Measurements from ENCODE around the gene LAMB1. TPM values are rescaled to one million over a fixed set of nuclear protein-coding genes. Genes with fewer than 3 reads are reported as not detected.
A peak's percentile ranks its signal among the peaks of the same experiment; 100 is the strongest.

Gene LAMB1
- total RNA-seq, 1 donor from 2014 or later, result 220 TPM

- DNase-seq (ENCODE audit: low read depth), result no peak
- TF ChIP-seq CTCF (conservative IDR thresholded peaks at IDR 0.05; ENCODE audit: low read depth, low read length), result no peak
- no peak overlapping the region for H3K4me3 ChIP-seq (ENCODE audit: low read depth, low read length)
Measured at GRCh38 chr7:107884066-107884818, 118.7 kb downstream of the LAMB1 start.

- no peak for TF ChIP-seq CTCF (conservative IDR thresholded peaks at IDR 0.05; ENCODE audit: low read depth, low read length)
- DNase-seq (ENCODE audit: low read depth), result no peak
Measured at GRCh38 chr7:107882766-107883165, 120.2 kb downstream of the LAMB1 start.

GRCh38 chr7:107879400-107880035 lies 123.4 kb downstream of the LAMB1 start:
- no peak overlapping the region for H3K4me3 ChIP-seq (ENCODE audit: low read depth, low read length)
- no peak for DNase-seq (ENCODE audit: low read depth)
- peak; percentile 81 for TF ChIP-seq CTCF (conservative IDR thresholded peaks at IDR 0.05; ENCODE audit: low read depth, low read length)

More at GRCh38 chr7:107882766-107883165, 120.2 kb downstream of the LAMB1 start:
- H3K4me3 ChIP-seq (ENCODE audit: low read depth, low read length), result no peak overlapping the region

GRCh38 chr7:107878636-107879035 lies 124.3 kb downstream of the LAMB1 start:
- no peak for TF ChIP-seq CTCF (conservative IDR thresholded peaks at IDR 0.05; ENCODE audit: low read depth, low read length)
- DNase-seq (ENCODE audit: low read depth), result no peak

GRCh38 chr7:107877731-107878382 lies 125.1 kb downstream of the LAMB1 start:
- TF ChIP-seq CTCF (conservative IDR thresholded peaks at IDR 0.05; ENCODE audit: low read depth, low read length), result no peak
- no peak for DNase-seq (ENCODE audit: low read depth)
- no peak overlapping the region for H3K4me3 ChIP-seq (ENCODE audit: low read depth, low read length)

More at GRCh38 chr7:107878636-107879035, 124.3 kb downstream of the LAMB1 start:
- H3K4me3 ChIP-seq (ENCODE audit: low read depth, low read length), result no peak overlapping the region

GRCh38 chr7:107876916-107877315 lies 126.0 kb downstream of the LAMB1 start:
- H3K4me3 ChIP-seq (ENCODE audit: low read depth, low read length), result no peak overlapping the region
- no peak for TF ChIP-seq CTCF (conservative IDR thresholded peaks at IDR 0.05; ENCODE audit: low read depth, low read length)
- no peak for DNase-seq (ENCODE audit: low read depth)

Measured in epithelial cell of proximal tubule (primary cell).